Mesodermal cell (in vitro differentiated cells): Measurements from ENCODE around the gene SPATA2L.
"Not testable (repeated sequence)": the region's sequence is repeated elsewhere in the genome, so short reads cannot be mapped to it uniquely, and the experiment has no call there.

Experiments used
- H3K27ac ChIP-seq: 2 replicates; pipeline ENCODE4 v1.7.0; 2013; ENCODE audit warnings: mild to moderate bottlenecking, low read depth, low read length, moderate library complexity; ENCODE audit not compliant: severe bottlenecking
- H3K36me3 ChIP-seq: 2 replicates; pipeline ENCODE4 v1.7.1; 2013; ENCODE audit warnings: mild to moderate bottlenecking, low read length, moderate library complexity; ENCODE audit not compliant: control insufficient read depth, insufficient read depth
- H3K4me1 ChIP-seq: one replicate; pipeline ENCODE4 v1.7.1; 2013; ENCODE audit warnings: mild to moderate bottlenecking, low read length; ENCODE audit not compliant: insufficient read depth, control insufficient read depth, poor library complexity, severe bottlenecking
- H3K4me3 ChIP-seq: 2 replicates; pipeline ENCODE4 v1.7.0; 2013; ENCODE audit warnings: low read length, control low read depth, mild to moderate bottlenecking; ENCODE audit not compliant: insufficient read depth, poor library complexity, severe bottlenecking; ENCODE audit errors: extremely low read depth
- H3K9me3 ChIP-seq: 2 replicates; pipeline ENCODE4 v1.7.1; 2013; ENCODE audit warnings: mild to moderate bottlenecking, low read length, moderate library complexity; ENCODE audit not compliant: control insufficient read depth
- WGBS, 2 experiments: methylation state at CpG; one replicate each; pipeline ENCODE4 v1.1.5; 2013; ENCODE audit warnings: missing lambda C conversion rate in 2 of 2; ENCODE audit not compliant: insufficient coverage in 2 of 2; 5-methylcytosine and 5-hydroxymethylcytosine counted together

SPATA2L gene

GRCh38 chr16:89695875-89696669 lies 5.4 kb downstream of the SPATA2L start:
- Histone ChIP-seq H3K36me3 (peaks cover 68% of the 10 kb centered on the region), H3K4me1 (peaks cover 6% of the 10 kb centered on the region), H3K27ac (no peak overlapping the region), H3K9me3 (no peaks in the 10 kb centered on the region), H3K4me3 (no peak overlapping the region)
- 91% methylated on average over 21 to 25 of the region's 25 CpGs for WGBS, 2 experiments

DNA sequence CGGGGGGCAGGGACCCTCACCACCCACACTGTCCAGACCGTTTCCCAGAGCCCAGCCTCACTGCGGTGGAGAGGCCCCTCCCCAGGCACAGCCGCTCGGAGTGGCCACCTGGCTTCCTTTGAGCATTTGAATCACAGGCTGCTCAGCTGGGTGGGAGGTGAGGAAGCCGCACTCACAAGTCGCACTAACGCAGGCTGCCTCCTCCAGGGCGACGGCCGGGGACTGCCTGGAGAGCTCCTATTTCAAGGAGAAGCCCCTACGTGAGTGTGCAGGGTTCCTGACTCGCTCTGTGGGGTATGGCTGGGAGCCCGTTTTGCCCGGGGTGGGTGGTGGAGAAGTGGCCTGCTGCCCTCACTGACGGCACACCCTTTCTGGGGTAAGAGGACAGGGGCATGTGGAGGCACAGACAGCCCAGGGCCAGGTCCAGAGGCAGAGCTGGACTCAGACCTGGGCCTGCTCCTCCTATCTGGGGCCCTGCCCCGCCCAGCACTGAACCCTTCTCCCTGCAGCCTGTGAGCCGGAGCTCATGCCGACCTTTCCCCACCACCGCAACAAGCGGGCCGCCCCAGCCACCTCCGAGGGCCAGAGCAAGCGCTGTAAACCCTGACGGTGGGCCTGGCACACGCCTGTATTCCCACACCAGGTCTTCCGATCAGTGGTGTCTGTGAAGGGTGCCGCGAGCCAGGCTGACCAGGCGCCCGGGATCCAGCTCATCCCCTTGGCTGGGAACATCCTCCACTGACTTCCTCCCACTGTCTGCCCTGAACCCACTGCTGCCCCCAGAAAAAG lies 6.2 kb downstream of the SPATA2L start:
- peaks cover 74% of the 10 kb centered on the region for H3K36me3 ChIP-seq
- H3K9me3 ChIP-seq = no peaks in the 10 kb centered on the region
- whole genome bisulfite sequencing, 2 experiments = 94 to 96% methylated on average over 28 to 31 of the region's 31 CpGs
- H3K4me3 ChIP-seq = no peak overlapping the region
- H3K4me1 ChIP-seq = peaks cover under 1% of the 10 kb centered on the region
- no peak overlapping the region for H3K27ac ChIP-seq

DNA sequence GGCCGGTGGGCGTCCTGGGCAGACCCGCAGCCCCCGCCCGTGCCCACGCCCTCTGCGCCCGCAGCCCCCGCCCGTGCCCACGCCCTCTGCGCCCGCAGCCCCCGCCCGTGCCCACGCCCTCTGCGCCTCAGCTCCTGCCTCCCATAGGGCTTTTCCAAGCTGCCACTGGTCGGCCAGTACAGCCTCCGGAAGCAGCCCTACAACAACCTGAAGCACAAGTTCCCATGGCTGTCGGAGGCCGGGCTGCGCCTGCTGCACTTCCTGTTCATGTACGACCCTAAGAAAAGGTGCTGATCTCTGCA lies 6.8 kb downstream of the SPATA2L start:
- not testable (repeated sequence) for H3K9me3 ChIP-seq, H3K4me3 ChIP-seq, H3K4me1 ChIP-seq, H3K27ac ChIP-seq
- peaks cover 80% of the 10 kb centered on the region for H3K36me3 ChIP-seq
- 91 to 100% methylated on average over 10 to 21 of the region's 23 CpGs for WGBS, 2 experiments

GRCh38 chr16:89693931-89694783 lies 7.3 kb downstream of the SPATA2L start:
- Histone ChIP-seq H3K9me3 (no peaks in the 10 kb centered on the region), H3K4me3 (no peak overlapping the region), H3K4me1 (no peaks in the 10 kb centered on the region), H3K27ac (no peak overlapping the region), H3K36me3 (peaks cover 82% of the 10 kb centered on the region)
- 95 to 96% methylated on average over 24 to 32 of the region's 32 CpGs for WGBS, 2 experiments

- Histone ChIP-seq H3K4me3 (no peak overlapping the region), H3K4me1 (no peaks in the 10 kb centered on the region), H3K36me3 (peaks cover 85% of the 10 kb centered on the region), H3K27ac (no peak overlapping the region), H3K9me3 (no peaks in the 10 kb centered on the region)
- 95 to 99% methylated on average over 11 of the region's 11 CpGs for whole genome bisulfite sequencing, 2 experiments
Measured at GRCh38 chr16:89693289-89693731, 8.2 kb downstream of the SPATA2L start.

DNA sequence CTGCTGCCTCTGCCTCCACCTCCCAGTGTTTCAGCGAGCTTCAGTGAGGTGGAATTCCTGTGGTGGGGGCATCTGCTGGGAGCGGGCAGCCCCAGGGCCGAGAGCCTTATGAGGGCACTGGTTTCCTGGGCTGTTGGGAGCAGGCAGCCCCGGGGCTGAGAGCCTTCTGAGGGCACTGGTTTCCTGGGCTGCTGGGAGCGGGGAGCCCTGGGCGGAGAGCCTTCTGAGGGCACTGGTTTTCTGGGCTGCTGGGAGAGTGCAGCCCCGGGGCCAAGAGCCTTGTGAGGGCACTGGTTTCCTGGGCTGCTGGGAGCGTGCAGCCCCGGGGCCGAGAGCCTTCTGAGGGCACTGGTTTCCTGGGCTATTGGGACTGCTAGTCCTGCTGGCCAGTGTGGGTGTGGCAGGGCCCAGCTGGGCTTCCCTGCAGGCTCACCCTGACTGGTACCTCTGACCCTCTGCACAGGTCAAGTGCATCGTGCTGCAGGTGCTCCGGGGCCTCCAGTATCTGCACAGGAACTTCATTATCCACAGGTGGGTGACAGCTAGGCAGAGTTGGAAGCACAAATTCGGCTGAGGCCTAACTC lies 9.4 kb downstream of the SPATA2L start:
- Histone ChIP-seq H3K4me1 (no peaks in the 10 kb centered on the region), H3K4me3 (no peak overlapping the region), H3K36me3 (peaks cover 75% of the 10 kb centered on the region), H3K9me3 (no peaks in the 10 kb centered on the region), H3K27ac (no peak overlapping the region)
- WGBS, 2 experiments = 96 to 97% methylated on average over 12 to 13 of the region's 13 CpGs

GRCh38 chr16:89691231-89691985 lies 10.1 kb downstream of the SPATA2L start:
- H3K9me3 ChIP-seq = no peaks in the 10 kb centered on the region
- H3K36me3 ChIP-seq = peaks cover 69% of the 10 kb centered on the region
- H3K4me3 ChIP-seq = no peak overlapping the region
- 94 to 98% methylated on average over 20 to 21 of the region's 21 CpGs for WGBS, 2 experiments
- H3K27ac ChIP-seq = no peak overlapping the region
- no peaks in the 10 kb centered on the region for H3K4me1 ChIP-seq

DNA sequence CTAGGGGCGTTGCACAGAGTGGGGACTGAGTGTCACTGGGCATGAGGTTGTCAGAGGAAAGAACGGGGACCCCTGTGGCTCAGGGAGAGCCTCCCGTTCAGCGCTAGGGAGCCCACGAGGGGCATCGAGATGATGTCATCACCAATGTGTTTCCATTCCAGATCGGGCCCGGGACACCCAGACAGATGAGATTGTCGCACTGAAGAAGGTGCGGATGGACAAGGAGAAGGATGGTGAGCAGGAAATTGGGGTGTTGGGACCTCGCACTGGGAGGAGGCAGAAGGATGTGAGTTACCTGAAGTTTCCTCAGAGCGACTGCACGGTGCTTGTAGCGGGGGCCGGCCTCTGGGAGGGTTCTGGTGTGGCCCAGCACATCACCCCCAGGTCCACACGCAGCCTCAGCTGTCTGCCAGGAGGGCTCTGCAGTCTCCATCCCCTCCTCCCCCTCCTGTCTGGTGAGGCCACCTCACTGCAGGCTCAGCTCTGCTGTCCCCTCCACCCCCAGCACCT lies 11.1 kb downstream of the SPATA2L start:
- Histone ChIP-seq H3K4me1 (no peaks in the 10 kb centered on the region), H3K9me3 (peaks cover 6% of the 10 kb centered on the region), H3K36me3 (peaks cover 72% of the 10 kb centered on the region), H3K27ac (no peak overlapping the region), H3K4me3 (no peak overlapping the region)
- WGBS, 2 experiments = 95 to 100% methylated on average over 15 of the region's 16 CpGs

DNA sequence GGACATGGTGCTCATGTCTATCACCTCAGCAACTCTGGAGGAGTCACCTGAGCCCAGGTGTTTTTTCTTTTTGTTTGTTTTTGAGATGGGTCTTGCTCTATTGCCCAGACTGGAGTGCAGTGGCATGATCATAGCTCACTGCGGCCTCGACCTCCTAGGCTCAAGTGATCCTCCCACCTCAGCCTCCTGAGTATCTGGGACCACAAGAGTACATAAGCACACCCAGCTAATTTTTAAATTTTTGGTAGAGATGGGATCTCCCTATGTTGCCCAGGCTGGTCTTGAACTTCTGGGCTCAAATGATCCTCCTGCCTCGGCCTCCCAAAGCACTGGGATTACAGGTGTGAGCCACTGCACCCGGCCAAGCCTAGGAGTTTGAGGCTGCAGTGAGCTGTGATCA lies 11.9 kb downstream of the SPATA2L start:
- peaks cover 74% of the 10 kb centered on the region for H3K36me3 ChIP-seq
- WGBS, 2 experiments = 100% methylated on average over 1 to 3 of the region's 4 CpGs

More for the DNA sequence above, 11.9 kb downstream of the SPATA2L start:
- not testable (repeated sequence) for H3K4me3 ChIP-seq, H3K4me1 ChIP-seq, H3K27ac ChIP-seq, H3K9me3 ChIP-seq
